ENCODE measurements around the gene CELA3B.
"Not testable (repeated sequence)": the region's sequence is repeated elsewhere in the genome, so short reads cannot be mapped to it uniquely, and the experiment has no call there.

The CELA3B gene, protein sequence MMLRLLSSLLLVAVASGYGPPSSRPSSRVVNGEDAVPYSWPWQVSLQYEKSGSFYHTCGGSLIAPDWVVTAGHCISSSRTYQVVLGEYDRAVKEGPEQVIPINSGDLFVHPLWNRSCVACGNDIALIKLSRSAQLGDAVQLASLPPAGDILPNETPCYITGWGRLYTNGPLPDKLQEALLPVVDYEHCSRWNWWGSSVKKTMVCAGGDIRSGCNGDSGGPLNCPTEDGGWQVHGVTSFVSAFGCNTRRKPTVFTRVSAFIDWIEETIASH

GRCh38 chr1:21976703-21977239 lies at the start of gene CELA3B:
Gene CELA3B (plus strand): TSS chr1:21977022. CDS start chr1:21977040, 18 bp downstream.
- DNase-seq = not testable (repeated sequence)

DNA sequence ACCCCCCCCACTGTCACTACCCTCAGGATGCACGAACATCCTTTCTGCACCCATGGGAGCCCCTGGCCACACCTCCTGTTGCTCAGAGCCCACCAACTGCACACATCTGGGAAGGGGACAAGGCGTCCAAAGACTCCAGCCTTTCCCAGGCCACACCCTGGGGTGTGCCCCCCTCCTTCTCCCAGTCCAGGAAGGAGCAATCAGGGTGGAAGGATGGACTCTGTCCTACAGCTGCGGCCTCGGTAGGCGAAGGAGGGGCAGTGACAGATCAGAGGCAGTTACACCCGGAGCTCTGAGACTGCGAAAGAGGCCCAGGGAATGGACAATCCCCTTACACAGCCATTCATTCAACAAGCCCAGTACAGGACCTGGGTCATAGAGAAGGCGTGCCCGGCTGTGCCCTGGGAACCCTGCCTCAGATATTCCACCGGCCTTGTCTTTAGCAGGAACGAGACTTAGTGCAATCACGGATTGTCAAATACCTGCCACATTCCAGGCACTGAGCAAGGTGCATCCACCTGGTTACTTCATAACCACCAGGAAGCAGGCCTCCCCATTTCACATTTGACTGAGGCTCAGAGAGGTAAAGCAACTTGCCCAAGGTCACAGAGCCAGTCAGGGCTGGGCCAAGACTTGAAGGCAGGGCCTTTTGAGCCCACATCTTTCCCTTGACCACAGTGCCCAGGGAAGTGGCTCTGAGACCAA lies 49.1 kb upstream of the CELA3B start:
- no peak for DNase-seq

GRCh38 chr1:21930080-21930571 lies 46.7 kb upstream of the CELA3B start:
- no peak for DNase-seq

DNA sequence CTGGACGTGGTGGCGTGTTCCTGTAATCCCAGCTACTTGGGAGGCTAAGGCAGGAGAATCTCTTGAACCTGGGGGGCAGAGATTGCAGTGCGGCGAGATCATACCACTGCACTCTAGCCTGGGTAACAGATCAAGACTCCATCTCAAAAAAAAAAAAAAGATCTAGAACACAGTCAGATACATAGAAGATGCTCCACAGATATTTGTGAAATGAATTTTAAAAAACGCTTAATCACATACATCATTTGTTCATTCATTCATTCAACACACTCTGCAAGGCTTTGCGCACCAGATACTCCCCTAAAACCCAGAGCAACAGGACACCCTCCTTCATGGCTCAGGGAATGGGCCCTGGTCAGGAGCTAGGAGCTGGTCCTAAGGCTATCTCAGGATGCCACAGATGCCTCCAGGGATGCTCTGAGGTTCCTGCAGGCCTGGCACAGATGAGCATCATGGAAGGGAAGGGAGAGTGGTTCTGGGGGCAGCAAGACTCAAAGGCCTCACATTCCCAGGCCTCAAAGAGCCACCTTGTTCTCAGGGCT lies 46.1 kb upstream of the CELA3B start:
- DNase-seq = no peak

DNA sequence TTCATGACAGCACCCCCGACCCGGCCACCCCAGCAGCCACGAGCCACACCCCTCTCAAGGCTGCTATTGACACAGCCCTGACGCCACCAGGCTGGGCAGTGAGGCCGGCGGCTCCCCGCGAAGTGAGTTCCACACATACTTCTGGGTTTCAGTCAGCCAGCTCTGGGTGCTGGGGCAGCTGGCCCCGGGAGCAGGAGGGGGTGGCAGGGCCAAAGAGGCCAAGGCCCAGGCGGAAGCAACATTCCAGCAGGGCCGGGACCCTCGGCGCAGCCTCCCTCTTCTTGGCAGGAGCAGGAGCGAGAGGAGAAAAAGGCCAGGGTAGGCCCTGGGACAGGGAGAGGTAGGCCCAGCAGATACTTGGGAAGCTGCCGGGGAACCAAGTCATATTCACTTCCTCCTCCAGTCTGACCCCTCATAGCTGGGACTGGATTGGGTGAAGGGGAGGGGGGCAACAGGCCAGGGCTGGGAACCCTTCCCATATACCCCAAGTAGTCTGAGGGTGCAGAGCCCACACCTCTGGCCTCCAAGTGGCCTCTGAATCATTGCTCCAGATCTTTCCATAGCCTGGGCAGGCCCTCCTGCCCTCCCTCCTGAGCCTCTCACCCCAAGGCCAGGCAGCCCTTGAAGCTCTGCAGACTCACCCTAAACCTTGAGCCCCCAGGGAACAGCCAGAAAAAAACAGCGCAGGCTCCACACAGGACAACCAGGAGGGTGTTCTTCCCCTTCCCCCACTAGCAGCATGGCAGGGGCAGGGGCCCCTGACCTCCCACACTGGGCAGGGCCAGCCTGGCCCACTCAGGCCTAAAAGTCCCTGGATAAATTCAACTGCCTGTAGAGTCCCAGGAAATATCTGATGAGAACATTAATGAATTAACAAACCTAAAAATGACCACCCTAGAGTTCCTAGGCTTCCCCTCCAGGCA lies 45.4 kb upstream of the CELA3B start:
- DNase-seq = no peak

DNA sequence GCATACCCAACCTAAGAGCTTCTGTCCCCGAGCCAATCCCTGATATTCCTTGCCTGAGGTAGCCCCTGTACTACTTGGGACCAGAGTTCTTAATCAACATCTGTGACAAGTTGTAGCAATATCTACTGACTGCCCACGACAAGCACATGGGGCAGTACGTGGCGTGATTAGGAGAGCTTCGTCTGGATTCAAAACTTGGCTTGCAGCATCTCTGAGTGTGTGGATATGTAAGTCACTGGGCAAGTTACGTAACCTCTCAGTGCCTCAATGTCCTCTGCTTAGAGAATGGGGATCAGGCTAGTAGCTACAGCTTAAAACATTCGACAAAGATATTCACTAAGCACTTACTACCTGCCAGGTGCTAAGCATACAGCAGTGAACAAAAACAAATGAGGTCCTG lies 44.7 kb upstream of the CELA3B start:
- DNase-seq = no peak

DNA sequence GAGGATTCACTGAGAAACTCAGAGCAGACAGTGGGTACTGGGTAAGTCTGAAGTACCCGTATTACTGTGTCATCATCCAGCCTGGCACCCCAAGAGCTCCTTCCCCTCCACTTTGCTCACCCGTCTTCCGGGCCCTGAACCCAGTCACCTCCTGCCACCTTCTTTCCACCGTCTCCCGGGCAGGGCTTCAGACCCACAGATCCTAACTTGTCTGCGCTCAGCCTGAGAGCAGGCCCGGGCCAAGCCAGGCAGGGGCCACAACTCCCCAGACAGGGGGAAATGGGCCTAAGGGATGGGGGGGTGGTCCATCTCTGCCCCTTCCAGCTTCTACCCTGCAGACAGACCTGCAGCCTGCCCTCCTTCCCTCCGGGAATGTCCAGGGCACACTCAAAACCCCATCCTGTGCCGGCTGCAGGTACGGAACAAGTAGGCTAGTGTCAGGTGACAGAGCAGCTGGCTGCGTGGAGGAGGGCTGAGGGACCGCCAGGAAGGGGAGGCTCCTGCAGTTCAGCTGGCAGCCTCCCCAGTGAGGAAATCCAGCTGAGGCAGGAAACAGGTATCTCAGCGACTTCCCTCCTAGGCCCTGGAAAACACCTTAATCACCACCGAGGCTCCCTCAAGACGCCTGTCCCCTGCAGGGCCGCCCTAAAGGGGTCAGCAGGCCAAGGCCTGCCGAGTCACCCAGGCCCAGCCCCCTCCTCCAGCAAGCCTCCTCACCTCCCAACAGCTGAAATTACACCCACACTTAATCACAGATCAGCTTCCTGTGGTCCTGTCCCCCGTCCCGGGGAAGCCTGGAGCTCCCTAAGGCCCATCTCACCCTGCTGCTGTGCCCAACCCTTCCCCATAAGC lies 43.2 kb upstream of the CELA3B start:
- DNase-seq = no peak

DNA sequence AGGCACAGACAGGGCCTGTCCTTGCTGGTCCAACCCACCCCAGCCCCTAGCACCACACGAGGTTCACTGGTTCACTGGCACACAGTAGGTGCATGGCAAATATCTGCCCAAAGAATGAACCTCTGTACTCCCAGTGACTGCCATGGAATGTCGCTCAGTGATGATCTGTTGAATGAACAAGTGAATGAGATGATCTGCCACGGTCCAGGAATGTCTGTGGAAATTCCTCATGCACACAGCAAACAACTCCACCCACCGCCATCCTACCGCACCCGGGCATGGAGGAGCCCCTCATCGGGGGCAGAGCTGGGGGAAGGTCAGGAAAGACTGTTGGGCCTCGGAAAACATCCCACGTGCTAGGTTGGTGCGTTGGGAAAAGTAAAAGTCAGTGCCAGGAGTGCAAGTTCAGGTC lies 41.4 kb upstream of the CELA3B start:
- DNase-seq = no peak

- no peak for DNase-seq
Measured at GRCh38 chr1:21935891-21936365, 40.9 kb upstream of the CELA3B start.

GRCh38 chr1:21936366-21937031 lies 40.3 kb upstream of the CELA3B start:
- DNase-seq = no peak

DNA sequence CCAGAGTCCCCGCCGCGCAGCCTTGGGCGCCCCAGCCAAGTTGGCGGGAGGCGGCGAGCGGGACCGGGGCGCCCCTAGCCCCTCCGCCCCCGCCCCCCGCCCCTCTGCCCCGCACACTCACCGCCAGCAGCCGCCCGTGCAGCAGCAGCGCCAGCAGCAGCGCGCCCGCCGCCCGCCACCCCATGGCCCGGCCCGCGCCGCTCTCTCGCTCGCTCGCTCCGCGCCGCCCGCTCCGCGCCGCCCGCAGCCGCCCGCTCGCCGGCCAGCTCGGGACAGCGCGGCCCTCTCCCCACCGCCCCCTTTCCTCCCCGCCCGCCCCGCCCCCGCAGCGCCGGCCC lies 39.8 kb upstream of the CELA3B start, which contains the start of gene HSPG2:
TSS of gene HSPG2 (minus strand) at position 277 of the 338 bp plus-strand sequence. CDS start at position 184, 93 bp downstream.
- no peak for DNase-seq

DNA sequence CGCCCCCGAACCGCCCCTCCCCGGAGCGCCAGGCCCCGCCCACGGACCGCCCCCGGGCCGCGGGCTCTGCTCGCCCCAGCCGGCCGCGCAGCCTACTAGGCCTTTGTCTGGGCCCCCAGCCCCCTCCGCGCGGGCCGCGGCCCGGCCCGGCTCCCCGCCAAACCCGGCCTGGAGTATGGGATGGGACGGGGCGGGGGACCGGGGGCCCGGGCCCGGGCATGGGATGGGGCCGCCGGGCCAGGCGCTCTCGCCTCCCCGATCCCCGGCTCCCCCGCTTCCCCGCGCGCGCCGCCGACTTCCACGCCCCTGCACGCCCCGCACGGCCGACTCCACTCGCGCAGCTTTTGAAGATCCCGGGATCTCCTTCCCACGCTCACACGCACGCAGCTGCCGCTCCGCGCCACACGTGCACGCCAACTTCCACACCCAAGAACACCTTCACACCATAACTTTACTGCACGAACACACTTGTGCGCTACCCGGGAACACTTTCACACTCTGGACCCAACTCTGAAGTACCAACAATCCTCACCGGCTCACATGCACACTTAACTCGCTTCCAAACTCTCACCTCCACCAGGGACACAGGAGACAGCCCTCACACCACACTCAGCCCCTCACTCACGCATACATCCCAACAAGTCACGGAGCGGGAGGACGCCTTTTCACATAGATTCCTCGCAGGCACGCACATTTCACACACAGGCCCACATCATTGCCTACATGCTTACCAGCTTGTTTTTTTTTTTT lies 39.3 kb upstream of the CELA3B start:
- DNase-seq = peak; percentile 71

DNA sequence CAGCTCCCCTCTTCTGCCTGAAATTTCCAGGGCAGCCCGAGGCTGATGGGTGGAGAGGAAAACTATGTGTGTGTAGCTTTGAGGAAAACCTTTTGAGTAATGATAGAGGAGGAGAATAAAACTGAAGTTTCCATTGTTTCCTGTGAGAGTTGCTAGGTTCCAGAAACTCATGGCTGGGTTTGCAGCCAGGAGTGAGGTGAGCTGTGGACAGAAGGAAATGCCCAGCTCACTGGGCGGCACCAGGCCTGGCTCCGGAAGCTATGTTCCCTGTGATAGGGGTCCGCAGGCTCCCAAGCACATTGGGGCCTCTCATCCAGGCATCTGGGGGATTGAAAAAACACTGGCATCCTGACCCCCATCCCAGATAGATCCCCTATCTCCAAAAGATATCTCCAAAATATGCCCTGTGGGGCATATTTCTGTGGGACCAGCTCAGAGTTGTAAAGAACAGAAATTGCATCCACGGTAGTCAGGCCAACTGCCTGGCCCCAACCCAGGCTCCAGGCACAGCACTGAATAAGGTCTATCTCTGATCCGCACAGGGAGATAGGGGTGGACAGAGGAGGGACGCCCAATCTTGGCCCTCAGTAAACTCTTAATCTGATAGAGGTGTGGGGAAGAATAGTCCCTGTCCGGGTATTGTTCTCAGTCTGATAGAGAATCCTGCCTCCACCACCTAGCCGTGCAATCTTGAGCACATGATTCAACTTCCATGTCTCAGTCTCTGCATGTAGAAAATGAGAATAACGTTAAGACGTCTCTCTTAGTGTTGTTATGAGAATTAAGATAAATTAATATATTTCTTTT lies 37.9 kb upstream of the CELA3B start:
- DNase-seq = no peak

- no peak for DNase-seq
Measured at GRCh38 chr1:21939650-21940374, 37.0 kb upstream of the CELA3B start.

DNA sequence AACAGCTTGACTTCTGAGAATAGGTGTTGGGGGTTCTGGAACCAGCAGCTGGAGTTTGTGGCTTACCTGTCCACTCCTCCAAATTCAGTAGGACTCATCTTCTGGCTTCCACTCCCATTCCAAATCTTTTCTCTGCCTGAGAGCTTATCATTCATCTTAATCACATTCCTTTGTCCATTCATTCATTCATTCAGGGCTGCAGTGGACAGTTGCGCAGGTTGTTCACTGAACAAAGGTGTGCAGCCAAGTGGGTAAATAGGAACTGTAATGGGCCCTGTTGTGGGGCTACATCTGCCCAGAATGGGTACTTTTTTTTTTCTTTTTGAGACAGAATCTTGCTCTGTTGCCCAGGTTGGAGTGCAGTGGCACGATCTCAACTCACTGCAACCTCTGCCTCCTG lies 36.3 kb upstream of the CELA3B start:
- DNase-seq = no peak

DNA sequence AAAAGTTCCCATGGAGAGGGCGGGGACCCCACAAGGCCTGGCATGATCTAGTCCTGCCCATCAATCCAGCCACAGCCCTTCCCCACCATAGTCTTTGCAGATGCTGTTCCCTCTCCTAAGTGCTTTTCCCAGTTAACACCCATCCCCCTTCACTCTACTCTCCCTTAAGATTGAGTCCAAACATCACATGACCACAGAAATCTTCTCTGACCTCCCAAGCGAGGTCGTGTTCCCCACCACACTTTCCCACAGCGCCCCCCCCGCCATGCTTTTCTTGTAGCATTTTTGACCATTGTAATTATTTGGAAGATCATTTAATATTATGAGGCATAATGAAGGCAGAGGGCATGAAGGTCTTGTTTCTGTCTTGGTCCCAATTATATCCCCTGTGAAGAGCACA lies 35.5 kb upstream of the CELA3B start:
- DNase-seq = no peak

DNA sequence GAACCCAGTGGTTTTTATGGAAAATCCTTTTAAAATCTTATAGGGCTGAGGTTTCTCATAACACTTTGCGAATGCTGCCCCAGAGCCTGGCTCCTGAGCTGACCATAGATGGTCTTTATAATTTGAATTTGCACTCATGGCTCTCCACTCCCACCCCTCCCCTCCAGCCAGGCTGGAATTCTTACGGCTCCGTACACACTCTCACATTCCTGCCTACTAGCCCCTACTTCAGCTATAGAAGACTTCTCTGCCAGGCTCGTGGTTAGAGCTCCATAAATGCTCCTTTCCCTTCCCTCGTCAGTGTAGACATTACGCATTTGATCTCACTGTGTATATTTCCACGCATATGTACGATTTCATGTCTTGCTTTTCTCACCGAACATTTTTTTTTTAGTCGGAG lies 34.4 kb upstream of the CELA3B start:
- DNase-seq = no peak

DNA sequence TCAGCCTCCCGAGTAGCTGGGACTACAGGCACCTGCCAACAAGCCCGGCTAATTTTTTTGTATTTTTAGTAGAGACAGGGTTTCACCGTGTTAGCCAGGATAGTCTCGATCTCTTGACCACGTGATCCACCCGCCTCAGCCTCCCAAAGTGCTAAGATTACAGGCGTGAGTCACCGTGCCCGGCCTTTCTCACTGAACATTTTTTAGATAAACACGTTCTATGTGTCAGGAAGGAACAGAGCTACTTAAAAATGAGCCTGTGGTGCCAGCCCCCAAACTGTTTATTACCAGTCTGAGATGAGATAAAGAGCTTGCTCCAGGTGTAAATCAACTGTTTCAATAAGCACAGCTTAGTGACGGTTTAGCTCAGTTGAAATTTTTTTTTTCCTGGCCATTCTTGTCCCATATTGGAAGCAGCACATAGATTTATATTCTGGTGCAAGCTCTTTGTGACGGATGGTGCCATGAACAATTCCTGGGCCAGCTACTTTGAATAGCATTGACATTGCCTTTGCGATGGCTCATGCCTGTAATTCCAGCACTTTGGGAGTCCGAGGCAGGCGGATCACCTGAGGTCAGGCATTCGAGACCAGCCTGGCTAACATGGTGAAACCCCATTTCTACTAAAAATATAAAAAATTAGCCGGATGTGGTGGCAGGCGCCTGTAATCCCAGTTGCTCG lies 33.7 kb upstream of the CELA3B start:
- not testable (repeated sequence) for DNase-seq

Measured in activated naive CD4-positive, alpha-beta T cell treated with anti-CD3 and anti-CD28 coated beads, Interleukin-2, amount 50 U/mL, for 16 hours (primary cell).